Measurements from ENCODE around the gene SLC25A10. TPM values are rescaled to one million over a fixed set of nuclear protein-coding genes. Genes with fewer than 3 reads are reported as not detected.

SLC25A10 gene
- total RNA-seq, 4 donors from 2014 or later: 3.4 to 9.3 (median 6.7) TPM

DNA sequence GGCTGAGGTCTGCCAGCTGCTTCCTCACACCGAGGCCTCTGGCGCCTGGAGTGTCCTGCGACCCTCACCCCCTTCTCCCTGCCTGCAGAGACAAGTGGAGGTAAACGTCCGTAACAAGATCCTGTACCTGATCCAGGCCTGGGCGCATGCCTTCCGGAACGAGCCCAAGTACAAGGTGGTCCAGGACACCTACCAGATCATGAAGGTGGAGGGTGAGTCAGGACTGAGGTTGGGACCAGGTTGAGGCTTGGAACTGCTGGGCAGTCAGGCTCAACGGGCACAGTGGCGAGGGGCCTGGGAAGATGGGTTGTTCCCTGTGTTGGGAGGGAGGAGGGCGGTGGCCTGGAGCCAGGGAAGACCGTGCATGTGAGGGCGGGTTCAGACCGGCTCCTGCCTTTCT is 23.5 kb upstream of the SLC25A10 start:
- no peaks in the 10 kb centered on the region for H3K27me3 ChIP-seq
- ATAC-seq (no peak), DNase-seq (no peak)
- no peaks in the 10 kb centered on the region for H3K9me3 ChIP-seq
- H3K4me1 ChIP-seq: peaks cover 14 to 16% of the 10 kb centered on the region in 2 donors
- TF ChIP-seq POLR2A (IDR thresholded peaks at IDR 0.05): no peak
- TF ChIP-seq, protein P1, sequence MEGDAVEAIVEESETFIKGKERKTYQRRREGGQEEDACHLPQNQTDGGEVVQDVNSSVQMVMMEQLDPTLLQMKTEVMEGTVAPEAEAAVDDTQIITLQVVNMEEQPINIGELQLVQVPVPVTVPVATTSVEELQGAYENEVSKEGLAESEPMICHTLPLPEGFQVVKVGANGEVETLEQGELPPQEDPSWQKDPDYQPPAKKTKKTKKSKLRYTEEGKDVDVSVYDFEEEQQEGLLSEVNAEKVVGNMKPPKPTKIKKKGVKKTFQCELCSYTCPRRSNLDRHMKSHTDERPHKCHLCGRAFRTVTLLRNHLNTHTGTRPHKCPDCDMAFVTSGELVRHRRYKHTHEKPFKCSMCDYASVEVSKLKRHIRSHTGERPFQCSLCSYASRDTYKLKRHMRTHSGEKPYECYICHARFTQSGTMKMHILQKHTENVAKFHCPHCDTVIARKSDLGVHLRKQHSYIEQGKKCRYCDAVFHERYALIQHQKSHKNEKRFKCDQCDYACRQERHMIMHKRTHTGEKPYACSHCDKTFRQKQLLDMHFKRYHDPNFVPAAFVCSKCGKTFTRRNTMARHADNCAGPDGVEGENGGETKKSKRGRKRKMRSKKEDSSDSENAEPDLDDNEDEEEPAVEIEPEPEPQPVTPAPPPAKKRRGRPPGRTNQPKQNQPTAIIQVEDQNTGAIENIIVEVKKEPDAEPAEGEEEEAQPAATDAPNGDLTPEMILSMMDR (IDR thresholded peaks at IDR 0.05 in 4 of 5, conservative IDR thresholded peaks at IDR 0.05 in 1 of 5): no peak
- H3K4me3 ChIP-seq: no peak overlapping the region
- intact Hi-C loops (cut with DNase I; ENCODE audit: low total_unique reads): no loop called here
- H3K27ac ChIP-seq: no peak overlapping the region
- in situ Hi-C loops (cut with MboI; ENCODE audit: low sequenced_read_pairs in 4 of 4): no loop called here
- peaks cover 0 to 80% of the 10 kb centered on the region in 2 donors for H3K36me3 ChIP-seq

DNA sequence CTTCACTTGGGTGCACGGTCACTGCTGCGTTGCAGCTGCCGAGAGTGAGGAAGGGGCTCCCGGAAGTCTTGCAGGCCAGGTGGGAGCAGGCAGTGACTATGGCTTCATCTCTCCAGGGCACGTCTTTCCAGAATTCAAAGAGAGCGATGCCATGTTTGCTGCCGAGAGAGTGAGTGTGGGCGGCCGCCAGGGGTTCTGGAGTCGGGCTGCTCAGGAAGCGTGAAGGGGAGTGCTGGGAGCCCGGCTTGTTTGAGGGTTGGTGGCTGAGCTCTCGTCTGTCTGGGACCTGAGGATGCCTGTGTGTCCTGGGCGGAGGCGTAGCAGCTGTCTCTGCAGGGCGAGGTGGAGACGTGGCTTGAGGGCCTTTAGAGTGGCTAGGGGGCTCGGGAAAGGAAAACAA is 22.0 kb upstream of the SLC25A10 start:
- TF ChIP-seq POLR2A (IDR thresholded peaks at IDR 0.05): no peak
- TF ChIP-seq, protein P1 (IDR thresholded peaks at IDR 0.05 in 4 of 5, conservative IDR thresholded peaks at IDR 0.05 in 1 of 5): no peak
- intact Hi-C loops (cut with DNase I; ENCODE audit: low total_unique reads) (no loop called here), in situ Hi-C loops (cut with MboI; ENCODE audit: low sequenced_read_pairs in 4 of 4) (no loop called here)

DNA sequence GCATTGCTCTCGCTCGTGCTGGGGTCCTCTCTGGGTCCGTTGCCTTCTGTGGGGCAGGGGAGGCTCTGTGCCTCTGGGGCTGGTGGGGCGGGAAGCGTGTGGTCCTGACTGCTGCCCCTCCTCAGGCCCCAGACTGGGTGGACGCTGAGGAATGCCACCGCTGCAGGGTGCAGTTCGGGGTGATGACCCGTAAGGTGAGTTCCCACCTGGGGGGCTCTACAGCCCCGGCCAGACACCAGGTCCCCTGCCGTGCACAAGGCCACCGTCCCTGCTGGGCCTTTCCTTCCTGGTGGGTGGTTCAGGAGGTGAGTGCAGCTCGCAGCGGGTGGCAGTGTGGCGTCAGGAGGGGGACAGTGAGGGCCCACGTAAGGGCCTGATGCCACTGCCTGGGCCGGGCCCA is 21.5 kb upstream of the SLC25A10 start:
- no peak overlapping the region for H3K4me3 ChIP-seq
- TF ChIP-seq POLR2A (IDR thresholded peaks at IDR 0.05): no peak
- TF ChIP-seq, protein P1 (IDR thresholded peaks at IDR 0.05 in 4 of 5, conservative IDR thresholded peaks at IDR 0.05 in 1 of 5): no peak
- peaks cover 0 to 100% of the 10 kb centered on the region in 2 donors for H3K36me3 ChIP-seq
- in situ Hi-C loops (cut with MboI; ENCODE audit: low sequenced_read_pairs in 4 of 4): no loop called here
- peaks cover 3 to 4% of the 10 kb centered on the region in 2 donors for H3K4me1 ChIP-seq
- ATAC-seq: no peak
- no peak overlapping the region for H3K27ac ChIP-seq
- H3K9me3 ChIP-seq: no peaks in the 10 kb centered on the region
- intact Hi-C loops (cut with DNase I; ENCODE audit: low total_unique reads): no loop called here
- no peaks in the 10 kb centered on the region for H3K27me3 ChIP-seq
- DNase-seq: no peak

More for the DNA sequence above, 22.0 kb upstream of the SLC25A10 start:
- no peak for ATAC-seq
- Histone ChIP-seq H3K27ac (no peak overlapping the region), H3K36me3 (peaks cover 0 to 95% of the 10 kb centered on the region in 2 donors), H3K4me1 (peaks cover 8% of the 10 kb centered on the region in 2 donors), H3K27me3 (no peaks in the 10 kb centered on the region), H3K4me3 (no peak overlapping the region), H3K9me3 (no peaks in the 10 kb centered on the region)
- DNase-seq: no peak

DNA sequence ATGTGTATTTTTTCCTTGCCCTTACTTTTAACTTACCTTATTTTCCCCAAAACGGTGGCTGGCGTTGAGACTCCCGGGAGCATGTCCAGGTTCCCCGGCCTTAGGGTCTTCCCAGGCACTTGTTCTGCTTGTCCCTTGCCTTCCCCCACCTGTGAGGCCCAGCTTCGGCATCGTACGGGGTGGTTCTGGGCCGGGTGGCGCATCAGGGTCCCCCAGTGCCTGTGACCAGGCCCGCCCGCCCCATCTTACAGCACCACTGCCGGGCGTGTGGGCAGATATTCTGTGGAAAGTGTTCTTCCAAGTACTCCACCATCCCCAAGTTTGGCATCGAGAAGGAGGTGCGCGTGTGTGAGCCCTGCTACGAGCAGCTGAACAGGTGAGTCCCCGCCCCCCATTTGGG is 20.9 kb upstream of the SLC25A10 start:
- no peak overlapping the region for H3K27ac ChIP-seq
- in situ Hi-C loops (cut with MboI; ENCODE audit: low sequenced_read_pairs in 4 of 4) (no loop called here), intact Hi-C loops (cut with DNase I; ENCODE audit: low total_unique reads) (no loop called here)
- DNase-seq (no peak), ATAC-seq (no peak)
- no peak overlapping the region for H3K4me3 ChIP-seq
- no peaks in the 10 kb centered on the region for H3K4me1 ChIP-seq
- no peak for TF ChIP-seq POLR2A (IDR thresholded peaks at IDR 0.05)
- TF ChIP-seq, protein P1 (IDR thresholded peaks at IDR 0.05 in 4 of 5, conservative IDR thresholded peaks at IDR 0.05 in 1 of 5): no peak
- H3K9me3 ChIP-seq: no peaks in the 10 kb centered on the region
- no peaks in the 10 kb centered on the region for H3K27me3 ChIP-seq
- H3K36me3 ChIP-seq: peaks cover 0 to 100% of the 10 kb centered on the region in 2 donors

DNA sequence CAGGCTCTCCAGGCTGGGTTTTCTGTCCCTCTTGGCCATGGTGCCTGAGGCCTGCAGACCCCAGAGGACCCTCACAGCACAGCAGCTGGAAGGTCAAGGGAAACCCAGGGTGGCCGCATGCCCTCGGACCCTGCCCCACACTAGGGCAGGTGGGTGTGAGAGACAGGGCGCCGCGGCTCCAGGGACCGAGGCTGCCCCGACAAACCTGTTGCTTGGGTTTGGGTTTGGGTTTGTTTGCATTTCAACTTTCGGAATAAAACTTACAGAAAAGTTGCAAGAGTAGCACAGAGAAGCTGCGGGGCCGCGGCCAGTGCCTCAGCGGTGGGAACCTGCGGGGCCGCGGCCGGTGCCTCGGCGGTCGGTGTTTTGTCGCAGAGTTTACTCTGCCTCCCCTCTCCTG is 20.5 kb upstream of the SLC25A10 start:
- no peak for ATAC-seq
- in situ Hi-C loops (cut with MboI; ENCODE audit: low sequenced_read_pairs in 4 of 4) (no loop called here), intact Hi-C loops (cut with DNase I; ENCODE audit: low total_unique reads) (no loop called here)
- Histone ChIP-seq H3K36me3 (peaks cover 0 to 100% of the 10 kb centered on the region in 2 donors), H3K27ac (no peak overlapping the region), H3K9me3 (no peaks in the 10 kb centered on the region), H3K4me3 (no peak overlapping the region), H3K4me1 (no peaks in the 10 kb centered on the region), H3K27me3 (no peaks in the 10 kb centered on the region)
- DNase-seq: no peak
- no peak for TF ChIP-seq POLR2A (IDR thresholded peaks at IDR 0.05)
- TF ChIP-seq, protein P1 (IDR thresholded peaks at IDR 0.05 in 4 of 5, conservative IDR thresholded peaks at IDR 0.05 in 1 of 5): no peak
